GM12878 (cell line): ENCODE measurements around the gene AAGAB. TPM values are rescaled to one million over a fixed set of nuclear protein-coding genes. Genes with fewer than 3 reads are reported as not detected.

Source experiments
- ATAC-seq: fragments of 200-7000 bp; cut with Tn5 transposase; 3 replicates; pipeline ENCODE4 v1.9.1; 2020; ENCODE audit warnings: mild to moderate bottlenecking, moderate library complexity
- BruUV-seq: library from RNA; stranded (reverse); fragments of 400-500 nt; replicated peaks from 2 replicates; lab custom pipeline; 2021; lab: Mats Ljungman, UMichigan
- CTCF ChIA-PET: fragments of 300-600 bp; sonication (Branson Sonifier 250); formaldehyde crosslinking; extraction: SDS; loops from one replicate; lab custom pipeline; 2021; ENCODE audit warnings: inconsistent platforms; lab: Yijun Ruan, JAX
- POLR2A ChIA-PET: fragments of 350-600 bp; formaldehyde crosslinking; extraction: SDS; loops from one replicate; lab custom pipeline; 2021; ENCODE audit warnings: inconsistent platforms; lab: Charles Lee
- RAD21 ChIA-PET: fragments of 300-600 bp; sonication (Branson Sonifier 250); formaldehyde crosslinking; loops from one replicate; lab custom pipeline; 2023; ENCODE audit warnings: antibody characterized with exemption; ENCODE audit not compliant: unreplicated experiment; lab: Charles Lee
- SMC1A ChIA-PET: fragments of 300-600 bp; sonication (Branson Sonifier 250); formaldehyde crosslinking; loops from one replicate; lab custom pipeline; 2023; ENCODE audit not compliant: unreplicated experiment, uncharacterized antibody; lab: Charles Lee
- DNase-seq: peaks from one replicate; pipeline ENCODE4 v3.0.0-alpha.2; 2011; ENCODE audit warnings: low read depth, low spot score
- FAIRE-seq: peaks from 3 replicates; lab custom pipeline; 2011; peaks lifted over from hg19 to GRCh38; lab: Jason Lieb, UNC
- H2AFZ ChIP-seq: 2 replicates; pipeline ENCODE4 v1.6.0; 2011; ENCODE audit warnings: low read depth, low read length, control low read depth; ENCODE audit not compliant: control insufficient read depth
- H3K27ac ChIP-seq: 2 replicates; pipeline ENCODE4 v1.5.1; 2011; ENCODE audit warnings: control low read depth; ENCODE audit not compliant: control insufficient read depth, insufficient read depth
- H3K27me3 ChIP-seq, 2 experiments: replicated peaks in 1 of 2; 2 replicates each; pipeline versions ENCODE4 v1.6.0 to v1.6.1; 2011; ENCODE audit warnings: low read length in 1 of 2; ENCODE audit not compliant: control insufficient read depth in 2 of 2, insufficient read depth in 2 of 2
- H3K36me3 ChIP-seq, 2 experiments: 2 replicates each; pipeline ENCODE4 v1.5.1; 2011; ENCODE audit warnings: low read length in 1 of 2; ENCODE audit not compliant: control insufficient read depth in 2 of 2, insufficient read depth in 2 of 2
- H3K4me1 ChIP-seq: 2 replicates; pipeline ENCODE4 v1.6.1; 2011; ENCODE audit warnings: mild to moderate bottlenecking, low read length, moderate library complexity, mixed read lengths; ENCODE audit not compliant: control insufficient read depth, insufficient read depth
- H3K4me2 ChIP-seq: 2 replicates; pipeline ENCODE4 v1.6.0; 2011; ENCODE audit warnings: control low read depth; ENCODE audit not compliant: control insufficient read depth, insufficient read depth
- H3K4me3 ChIP-seq: fragments of 200-600 bp; sonication (generic); 2 replicates; pipeline ENCODE4 v1.5.1; 2016
- H3K79me2 ChIP-seq: 2 replicates; pipeline ENCODE4 v1.6.0; 2011; ENCODE audit warnings: low read length; ENCODE audit not compliant: control insufficient read depth, insufficient read depth
- H3K9ac ChIP-seq: 2 replicates; pipeline ENCODE4 v1.8.0; 2011; ENCODE audit warnings: low read length, control low read depth, mixed read lengths; ENCODE audit not compliant: control insufficient read depth, insufficient read depth
- H3K9me3 ChIP-seq: replicated peaks from 3 replicates; pipeline ENCODE4 v1.5.1; 2011; ENCODE audit warnings: mild to moderate bottlenecking, low read length; ENCODE audit not compliant: control insufficient read depth, insufficient read depth
- H4K20me1 ChIP-seq: 2 replicates; pipeline ENCODE4 v1.6.0; 2011; ENCODE audit not compliant: control insufficient read depth, insufficient read depth
- CTCF ChIP-seq, 3 experiments: IDR thresholded peaks in 2 of 3; conservative IDR thresholded peaks in 1 of 3; 2 replicates each; pipeline ENCODE4 v1.5.1; 2011; ENCODE audit warnings: low read depth in 3 of 3, low read length in 3 of 3, mild to moderate bottlenecking in 3 of 3, control low read depth in 2 of 3, moderate library complexity in 2 of 3, inconsistent platforms in 1 of 3, mixed read lengths in 1 of 3; ENCODE audit not compliant: control insufficient read depth in 2 of 3, insufficient read depth in 1 of 3; ENCODE audit errors: extremely low read depth in 1 of 3
- HDAC2 ChIP-seq: fragments of 200-600 bp; sonication (generic); IDR thresholded peaks from 2 replicates; pipeline ENCODE4 v1.6.1; 2017
- JUND ChIP-seq: IDR thresholded peaks from 2 replicates; pipeline ENCODE4 v1.6.1; 2012; ENCODE audit warnings: low read depth, mild to moderate bottlenecking, low read length, improper control_type of control experiment, moderate library complexity
- MTA3 ChIP-seq: IDR thresholded peaks from 2 replicates; pipeline ENCODE4 v1.6.1; 2012; ENCODE audit warnings: low read length, inconsistent platforms, borderline replicate concordance
- PAX8 ChIP-seq: fragments of 450-650 bp; IDR thresholded peaks from 2 replicates; pipeline ENCODE4 v1.6.1; 2017; ENCODE audit warnings: mild to moderate bottlenecking, moderate library complexity
- PML ChIP-seq: IDR thresholded peaks from 2 replicates; pipeline ENCODE4 v1.6.1; 2012; ENCODE audit warnings: low read length, inconsistent platforms
- SIX5 ChIP-seq: IDR thresholded peaks from 2 replicates; pipeline ENCODE4 v1.6.1; 2011; ENCODE audit warnings: mild to moderate bottlenecking, low read depth, low read length, moderate library complexity; ENCODE audit not compliant: severe bottlenecking
- SPI1 ChIP-seq: IDR thresholded peaks from 2 replicates; pipeline ENCODE4 v1.6.1; 2011; ENCODE audit warnings: low read depth, mild to moderate bottlenecking, low read length, moderate library complexity, borderline replicate concordance; ENCODE audit not compliant: insufficient read depth
- TCF12 ChIP-seq: IDR thresholded peaks from 2 replicates; pipeline ENCODE4 v1.6.1; 2011; ENCODE audit warnings: low read depth, mild to moderate bottlenecking, low read length
- ZNF687 ChIP-seq: fragments of 450-650 bp; IDR thresholded peaks from 2 replicates; pipeline ENCODE4 v1.6.1; 2017; ENCODE audit warnings: mild to moderate bottlenecking, moderate library complexity
- WGBS: methylation state at CpG from one replicate; pipeline ENCODE4 v1.1.6; 2016; ENCODE audit warnings: low lambda C conversion rate; ENCODE audit not compliant: insufficient replicate concordance, insufficient coverage; ENCODE audit errors: missing lambda C conversion rate; 5-methylcytosine and 5-hydroxymethylcytosine counted together
- in situ Hi-C: fragments of 300-500 bp; cut with MboI; formaldehyde crosslinking; loops from 9 replicates; pipeline ENCODE4 v1.14.3; 2018; ENCODE audit warnings: mixed read lengths
- intact Hi-C: fragments of 100-400 bp; cut with micrococcal nuclease; formaldehyde crosslinking; loops from one replicate; pipeline ENCODE4 v1.14.2; 2022; ENCODE audit not compliant: unreplicated experiment
- polyA plus RNA-seq, 11 experiments: library from polyadenylated mRNA; depleted of rRNA in 4 of 11; unstranded in 6 of 11; stranded (reverse) in 5 of 11; fragments of >200 nt; fragmentation: Nextera tagmentation in 4 of 11; fragmentation: Illumina TruSeq in 1 of 11; extraction: Ambion mirVana in 4 of 11; extraction: Trizol in 1 of 11; gene quantifications; 1 replicate in 1 of 11; 2 replicates in 10 of 11; pipeline versions ENCODE4 v1.2.1 to v1.2.3, GENCODE V29; 2011 to 2016; ENCODE audit warnings: inconsistent platforms in 2 of 11, missing spikeins in 2 of 11, low read depth in 1 of 11
- total RNA-seq, 4 experiments: library from RNA; depleted of rRNA in 3 of 4; stranded (reverse); fragments of >200 nt in 3 of 4; fragmentation: Illumina TruSeq in 1 of 4; extraction: Trizol in 1 of 4; gene quantifications; 2 replicates each; pipeline versions ENCODE4 v1.2.1 to v1.2.3, GENCODE V29; 2013 to 2021
- TF ChIP-seq, protein P1 (sequence below): IDR thresholded peaks from 2 replicates; pipeline ENCODE4 v1.6.1; 2011; ENCODE audit warnings: low read depth, mild to moderate bottlenecking, low read length, moderate library complexity, borderline replicate concordance; ENCODE audit errors: extremely low read depth

The AAGAB gene
- total and polyA plus RNA-seq, 10 of the 15 experiments (the other 5 are each of a cell fraction or from before 2014, with no cell fraction given): 11.4 to 62.3 (median 38.0) TPM

DNA sequence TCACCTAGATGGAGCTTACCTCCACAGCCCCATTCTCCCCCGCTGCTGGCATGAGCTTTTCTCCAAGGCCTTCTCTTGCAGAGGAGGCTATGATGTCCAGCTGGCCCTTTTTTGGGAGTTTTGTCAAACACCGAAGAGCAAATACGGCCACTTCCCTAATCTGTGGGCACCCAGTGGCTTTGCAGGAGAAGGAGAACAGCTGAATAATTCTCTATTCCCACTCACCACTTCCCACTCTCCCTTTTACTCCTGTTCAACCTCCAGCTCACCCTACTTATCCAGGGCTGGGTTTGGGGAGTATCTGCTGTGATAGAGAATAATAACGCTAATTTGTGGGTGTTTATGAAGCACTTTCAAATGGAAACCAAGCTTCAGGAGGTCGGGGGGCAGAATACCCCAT lies 93.0 kb downstream of the AAGAB start:
- no peak overlapping the region for H3K4me3 ChIP-seq
- RAD21 ChIA-PET: interaction anchor here (0.9 to 1.0 kb wide), 4 partner anchors 27 to 215 kb away, joined by 3 to 6 read pairs (median 4); no protein-coding TSS in a partner anchor
- H3K27me3 ChIP-seq: no peaks in the 10 kb centered on the region
- CTCF ChIA-PET: interaction anchor here (1.7 kb wide), 1 partner anchor 215 kb away, joined by 7 read pairs; no protein-coding TSS in a partner anchor
- SMC1A ChIA-PET: interaction anchor here (0.5 to 2.4 kb wide), 9 partner anchors 10 to 215 kb away, joined by 3 to 8 read pairs (median 3); no protein-coding TSS in a partner anchor
- H3K4me2 ChIP-seq: no peak overlapping the region
- intact Hi-C loops (no loop called here), in situ Hi-C loops (no loop called here)
- BruUV-seq: no TSS peak
- no peak for DNase-seq
- H3K79me2 ChIP-seq: peaks cover 9% of the 10 kb centered on the region
- POLR2A ChIA-PET: no interaction called here
- H3K4me1 ChIP-seq: no peaks in the 10 kb centered on the region
- WGBS: 81% methylated on average over 5 of the region's 5 CpGs
- peaks cover 9 to 25% of the 10 kb centered on the region in 2 experiments for H3K36me3 ChIP-seq
- no peak overlapping the region for H2AFZ ChIP-seq
- FAIRE-seq: no peak
- no peaks in the 10 kb centered on the region; the same call in 2 of the 3 replicates for H3K9me3 ChIP-seq
- no peak overlapping the region for H3K27ac ChIP-seq
- H3K9ac ChIP-seq: no peak overlapping the region
- 0 out of 2 replicates have a peak, but pooled peaks cover 3% of the 10 kb centered on the region for H4K20me1 ChIP-seq
- TF ChIP-seq PML: no peak
- no peak for TF ChIP-seq MTA3
- no peak for TF ChIP-seq JUND
- 0 out of 2 replicates have a peak, but pooled peaks have one; percentile 20 for TF ChIP-seq SPI1
- TF ChIP-seq TCF12: no peak
- TF ChIP-seq, protein P1, sequence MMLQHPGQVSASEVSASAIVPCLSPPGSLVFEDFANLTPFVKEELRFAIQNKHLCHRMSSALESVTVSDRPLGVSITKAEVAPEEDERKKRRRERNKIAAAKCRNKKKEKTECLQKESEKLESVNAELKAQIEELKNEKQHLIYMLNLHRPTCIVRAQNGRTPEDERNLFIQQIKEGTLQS: no peak
- ATAC-seq: no peak

DNA sequence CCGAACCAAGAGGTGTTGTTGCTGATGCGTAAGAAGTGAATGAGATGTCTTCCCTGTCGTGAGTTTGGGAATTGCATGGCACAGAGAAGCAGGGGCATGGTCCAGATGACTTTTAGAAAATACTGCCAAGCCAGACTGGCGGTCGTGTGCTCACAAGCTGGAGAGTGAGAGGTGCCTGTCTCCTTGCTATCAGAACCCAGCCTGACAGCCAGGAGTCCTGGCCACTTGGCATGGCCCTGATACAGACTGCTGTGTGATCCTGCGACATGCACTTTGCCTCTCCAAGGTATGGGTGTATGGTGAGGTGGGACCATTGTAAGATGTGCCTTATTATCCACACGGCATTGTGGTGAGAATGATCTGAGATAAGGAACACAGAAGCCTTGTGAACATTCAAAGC lies 96.1 kb downstream of the AAGAB start:
- Histone ChIP-seq H3K79me2 (peaks cover 13% of the 10 kb centered on the region), H3K36me3 (peaks cover 2 to 3% of the 10 kb centered on the region in 2 experiments; a peak in 3 of 4 replicates), H3K4me2 (no peak overlapping the region), H3K9me3 (no peaks in the 10 kb centered on the region; the same call in 1 of the 3 replicates), H2AFZ (no peak overlapping the region), H3K4me1 (no peaks in the 10 kb centered on the region), H3K27ac (no peak overlapping the region), H3K4me3 (no peak overlapping the region), H3K27me3 (no peaks in the 10 kb centered on the region), H3K9ac (no peak overlapping the region), H4K20me1 (no peaks in the 10 kb centered on the region)
- ChIA-PET SMC1A (no interaction called here), POLR2A (no interaction called here), RAD21 (no interaction called here), CTCF (interaction anchor here (1.1 kb wide), 1 partner anchor 212 kb away, joined by 3 read pairs; no protein-coding TSS in a partner anchor)
- DNase-seq (no peak), FAIRE-seq (no peak), ATAC-seq (no peak)
- in situ Hi-C loops: no loop called here
- no TSS peak for BruUV-seq
- 93% methylated on average over 7 of the region's 7 CpGs for WGBS
- intact Hi-C loops: no loop called here
- TF ChIP-seq HDAC2 (no peak), ZNF687 (no peak), CTCF (IDR thresholded peaks at IDR 0.05 in 2 of 3, conservative IDR thresholded peaks at IDR 0.05 in 1 of 3; ENCODE audit: control insufficient read depth in 2 of 3, extremely low read depth in 1 of 3, insufficient read depth in 1 of 3, low read depth in 3 of 3, low read length in 3 of 3) (no peak), PAX8 (no peak), SIX5 (no peak)
